Neural cell (in vitro differentiated cells): ENCODE data around the gene PLAU. TPM values are rescaled to one million over a fixed set of nuclear protein-coding genes. Genes with fewer than 3 reads are reported as not detected.

Experiments
- H2AFZ ChIP-seq: fragments of 200-600, 300-800 bp; sonication (generic), shearing (Covaris generic); 2 replicates; pipeline ENCODE4 v1.6.0; 2014; ENCODE audit warnings: low read depth, mild to moderate bottlenecking, antibody characterized with exemption, low read length, moderate library complexity
- H3F3A ChIP-seq: fragments of 200-600 bp; shearing (Covaris generic); 2 replicates; pipeline ENCODE4 v1.6.1; 2016; ENCODE audit warnings: mild to moderate bottlenecking, moderate library complexity, mixed read lengths, antibody characterized with exemption, low read length; ENCODE audit not compliant: insufficient read depth, poor library complexity, severe bottlenecking
- H3K27ac ChIP-seq: fragments of 200-600, 300-800 bp; sonication (generic), shearing (Covaris generic); 2 replicates; pipeline ENCODE4 v1.5.1; 2014; ENCODE audit warnings: mild to moderate bottlenecking, low read length, moderate library complexity
- H3K27me3 ChIP-seq: fragments of 300-800, 200-600 bp; sonication (generic), shearing (Covaris generic); 2 replicates; pipeline ENCODE4 v1.6.0; 2014; ENCODE audit warnings: mild to moderate bottlenecking, low read depth, low read length, moderate library complexity; ENCODE audit not compliant: insufficient read depth
- H3K36me3 ChIP-seq: fragments of 300-800, 200-600 bp; sonication (generic), shearing (Covaris generic); 2 replicates; pipeline ENCODE4 v1.5.1; 2014; ENCODE audit warnings: mild to moderate bottlenecking, antibody characterized with exemption, low read length, moderate library complexity; ENCODE audit not compliant: insufficient read depth
- H3K4me2 ChIP-seq: fragments of 300-800, 200-600 bp; sonication (generic), shearing (Covaris generic); 2 replicates; pipeline ENCODE4 v1.6.0; 2014; ENCODE audit warnings: mild to moderate bottlenecking, low read length
- H3K4me3 ChIP-seq: fragments of 300-800, 200-600 bp; sonication (generic), shearing (Covaris generic); 2 replicates; pipeline ENCODE4 v1.5.1; 2014; ENCODE audit warnings: mild to moderate bottlenecking, low read length, moderate library complexity
- H3K79me2 ChIP-seq: fragments of 200-600 bp; shearing (Covaris generic); replicated peaks from 2 replicates; pipeline ENCODE4 v1.6.0; 2014; ENCODE audit warnings: mild to moderate bottlenecking, low read length, moderate library complexity; ENCODE audit not compliant: insufficient read depth
- H3K9ac ChIP-seq: fragments of 300-800, 200-600 bp; sonication (generic), shearing (Covaris generic); 2 replicates; pipeline ENCODE4 v1.6.1; 2016; ENCODE audit warnings: mild to moderate bottlenecking, low read length, mixed read lengths
- H3K9me2 ChIP-seq: fragments of 200-600 bp; shearing (Covaris generic); 2 replicates; pipeline ENCODE4 v1.6.1; 2016; ENCODE audit warnings: mild to moderate bottlenecking, low read length, mixed read lengths; ENCODE audit not compliant: insufficient read depth
- H3K9me3 ChIP-seq: fragments of 200-600, 300-800 bp; sonication (generic), shearing (Covaris generic); 2 replicates; pipeline ENCODE4 v1.6.1; 2016; ENCODE audit warnings: mild to moderate bottlenecking, mixed run types, low read length, moderate library complexity, mixed read lengths
- H4K20me1 ChIP-seq: fragments of 200-600 bp; shearing (Covaris generic); 2 replicates; pipeline ENCODE4 v1.6.1; 2016; ENCODE audit warnings: mild to moderate bottlenecking, mixed run types; ENCODE audit not compliant: insufficient read depth
- CTCF ChIP-seq: fragments of 450-650 bp; IDR thresholded peaks from 2 replicates; pipeline ENCODE4 v1.5.1; 2014; ENCODE audit warnings: antibody characterized with exemption, mild to moderate bottlenecking, moderate library complexity; ENCODE audit not compliant: poor library complexity, severe bottlenecking
- EP300 ChIP-seq: fragments of 450-650 bp; conservative IDR thresholded peaks from 2 replicates; pipeline ENCODE4 v1.6.1; 2014; ENCODE audit warnings: antibody characterized with exemption, mild to moderate bottlenecking, moderate library complexity; ENCODE audit not compliant: poor library complexity, severe bottlenecking
- EZH2 ChIP-seq: fragments of 200-600, 300-800 bp; shearing (Covaris generic), sonication (generic); IDR thresholded peaks from 2 replicates; pipeline ENCODE4 v1.6.1; 2014; ENCODE audit warnings: antibody characterized with exemption, low read length, borderline replicate concordance, mild to moderate bottlenecking; ENCODE audit not compliant: insufficient read depth, poor library complexity, severe bottlenecking
- MXI1 ChIP-seq: fragments of 450-650 bp; conservative IDR thresholded peaks from 2 replicates; pipeline ENCODE4 v1.6.1; 2014; ENCODE audit warnings: antibody characterized with exemption, mild to moderate bottlenecking; ENCODE audit not compliant: poor library complexity, severe bottlenecking
- POLR2AphosphoS5 ChIP-seq: IDR thresholded peaks from 2 replicates; pipeline ENCODE4 v1.6.1; 2012
- RAD21 ChIP-seq: fragments of 450-650 bp; conservative IDR thresholded peaks from 2 replicates; pipeline ENCODE4 v1.6.1; 2014; ENCODE audit warnings: antibody characterized with exemption, mild to moderate bottlenecking, moderate library complexity
- SMC3 ChIP-seq: fragments of 450-650 bp; conservative IDR thresholded peaks from 2 replicates; pipeline ENCODE4 v1.6.1; 2014; ENCODE audit warnings: antibody characterized with exemption, mild to moderate bottlenecking, moderate library complexity; ENCODE audit not compliant: poor library complexity
- TAF1 ChIP-seq: IDR thresholded peaks from 2 replicates; pipeline ENCODE4 v1.6.1; 2012; ENCODE audit warnings: low read depth
- polyA minus RNA-seq: library from RNA; depleted of rRNA, polyadenylated mRNA; stranded (reverse); fragments of >200 nt; gene quantifications from 2 replicates; pipeline ENCODE4 v1.2.3, GENCODE V29; 2014
- polyA plus RNA-seq: library from polyadenylated mRNA; depleted of rRNA; stranded (reverse); fragments of >200 nt; gene quantifications from 2 replicates; pipeline ENCODE4 v1.2.3, GENCODE V29; 2014
- TF ChIP-seq, protein P1 (sequence below): IDR thresholded peaks from 2 replicates; pipeline ENCODE4 v1.6.1; 2012; ENCODE audit warnings: borderline replicate concordance

The PLAU gene
- 1.1 and 1.5 TPM in 2 replicates for polyA plus RNA-seq
- 0.24 and 0.35 TPM in 2 replicates for polyA minus RNA-seq

DNA sequence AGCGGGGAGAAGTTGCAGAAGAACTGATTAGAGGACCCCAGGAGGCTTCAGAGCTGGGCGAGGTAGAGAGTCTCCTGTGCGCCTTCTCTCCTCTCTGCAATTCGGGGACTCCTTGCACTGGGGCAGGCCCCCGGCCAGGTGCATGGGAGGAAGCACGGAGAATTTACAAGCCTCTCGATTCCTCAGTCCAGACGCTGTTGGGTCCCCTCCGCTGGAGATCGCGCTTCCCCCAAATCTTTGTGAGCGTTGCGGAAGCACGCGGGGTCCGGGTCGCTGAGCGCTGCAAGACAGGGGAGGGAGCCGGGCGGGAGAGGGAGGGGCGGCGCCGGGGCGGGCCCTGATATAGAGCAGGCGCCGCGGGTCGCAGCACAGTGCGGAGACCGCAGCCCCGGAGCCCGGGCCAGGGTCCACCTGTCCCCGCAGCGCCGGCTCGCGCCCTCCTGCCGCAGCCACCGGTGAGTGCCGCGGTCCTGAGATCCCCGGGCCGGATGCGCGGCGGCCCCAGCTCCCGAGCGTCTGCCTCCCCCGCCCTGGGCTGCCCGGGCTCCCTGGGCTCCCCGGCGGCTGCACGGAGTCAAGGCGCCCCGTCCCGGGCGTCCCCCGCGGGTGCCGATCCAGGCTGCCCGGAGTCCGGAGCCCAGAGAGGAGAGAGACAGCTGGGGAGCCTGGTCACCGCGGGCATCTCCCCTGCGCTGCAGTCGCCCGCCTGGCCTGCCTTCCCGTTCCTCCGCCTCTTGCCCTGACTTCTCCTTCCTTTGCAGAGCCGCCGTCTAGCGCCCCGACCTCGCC, at the start of gene PLAU:
Gene PLAU, plus strand, starts transcription at position 369 of the 789 bp plus-strand sequence. CDS start 424 bp downstream, outside the sequence.
- no peaks in the 10 kb centered on the region for H3F3A ChIP-seq
- H2AFZ ChIP-seq = peak within 1 kb of the TSS; percentile 51
- no peaks in the 10 kb centered on the region for H4K20me1 ChIP-seq
- H3K4me2 ChIP-seq = peak within 1 kb of the TSS; percentile 75
- H3K9me2 ChIP-seq = no peaks in the 10 kb centered on the region
- H3K79me2 ChIP-seq = no peaks in the 10 kb centered on the region
- TF ChIP-seq, protein P1, sequence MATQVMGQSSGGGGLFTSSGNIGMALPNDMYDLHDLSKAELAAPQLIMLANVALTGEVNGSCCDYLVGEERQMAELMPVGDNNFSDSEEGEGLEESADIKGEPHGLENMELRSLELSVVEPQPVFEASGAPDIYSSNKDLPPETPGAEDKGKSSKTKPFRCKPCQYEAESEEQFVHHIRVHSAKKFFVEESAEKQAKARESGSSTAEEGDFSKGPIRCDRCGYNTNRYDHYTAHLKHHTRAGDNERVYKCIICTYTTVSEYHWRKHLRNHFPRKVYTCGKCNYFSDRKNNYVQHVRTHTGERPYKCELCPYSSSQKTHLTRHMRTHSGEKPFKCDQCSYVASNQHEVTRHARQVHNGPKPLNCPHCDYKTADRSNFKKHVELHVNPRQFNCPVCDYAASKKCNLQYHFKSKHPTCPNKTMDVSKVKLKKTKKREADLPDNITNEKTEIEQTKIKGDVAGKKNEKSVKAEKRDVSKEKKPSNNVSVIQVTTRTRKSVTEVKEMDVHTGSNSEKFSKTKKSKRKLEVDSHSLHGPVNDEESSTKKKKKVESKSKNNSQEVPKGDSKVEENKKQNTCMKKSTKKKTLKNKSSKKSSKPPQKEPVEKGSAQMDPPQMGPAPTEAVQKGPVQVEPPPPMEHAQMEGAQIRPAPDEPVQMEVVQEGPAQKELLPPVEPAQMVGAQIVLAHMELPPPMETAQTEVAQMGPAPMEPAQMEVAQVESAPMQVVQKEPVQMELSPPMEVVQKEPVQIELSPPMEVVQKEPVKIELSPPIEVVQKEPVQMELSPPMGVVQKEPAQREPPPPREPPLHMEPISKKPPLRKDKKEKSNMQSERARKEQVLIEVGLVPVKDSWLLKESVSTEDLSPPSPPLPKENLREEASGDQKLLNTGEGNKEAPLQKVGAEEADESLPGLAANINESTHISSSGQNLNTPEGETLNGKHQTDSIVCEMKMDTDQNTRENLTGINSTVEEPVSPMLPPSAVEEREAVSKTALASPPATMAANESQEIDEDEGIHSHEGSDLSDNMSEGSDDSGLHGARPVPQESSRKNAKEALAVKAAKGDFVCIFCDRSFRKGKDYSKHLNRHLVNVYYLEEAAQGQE = no peak
- TF ChIP-seq RAD21 (peak; percentile 17), MXI1 (peak; percentile 48), SMC3 (no peak), TAF1 (peak; percentile 13), EP300 (no peak), EZH2 (no peak), CTCF (no peak), POLR2AphosphoS5 (no peak)
- no peaks in the 10 kb centered on the region for H3K36me3 ChIP-seq
- H3K27ac ChIP-seq = no peak within 1 kb of the TSS
- H3K9ac ChIP-seq = peak within 1 kb of the TSS; percentile 66
- H3K27me3 ChIP-seq = peaks cover 34% of the 10 kb centered on the region
- no peaks in the 10 kb centered on the region for H3K9me3 ChIP-seq
- H3K4me3 ChIP-seq = peak within 1 kb of the TSS; percentile 78

- no peak overlapping the region for H3K27ac ChIP-seq
- H3K36me3 ChIP-seq = no peaks in the 10 kb centered on the region
- no peaks in the 10 kb centered on the region for H3K9me3 ChIP-seq
These were observed 48.9 kb upstream of the PLAU start for GRCh38 chr10:73862011-73862410.

More at GRCh38 chr10:73862011-73862410, 48.9 kb upstream of the PLAU start:
- Histone ChIP-seq H3K4me3 (no peak overlapping the region), H3K9ac (no peak overlapping the region), H3F3A (no peaks in the 10 kb centered on the region), H4K20me1 (no peaks in the 10 kb centered on the region), H3K27me3 (no peaks in the 10 kb centered on the region), H3K4me2 (no peak overlapping the region), H3K9me2 (no peaks in the 10 kb centered on the region), H3K79me2 (no peaks in the 10 kb centered on the region), H2AFZ (no peak overlapping the region)
- TF ChIP-seq MXI1 = no peak
- TF ChIP-seq CTCF = no peak
- no peak for TF ChIP-seq SMC3
- no peak for TF ChIP-seq RAD21
- TF ChIP-seq, protein P1 = no peak
- no peak for TF ChIP-seq POLR2AphosphoS5
- TF ChIP-seq EP300 = no peak
- no peak for TF ChIP-seq EZH2
- no peak for TF ChIP-seq TAF1
